Left lung (tissue), 10 donors: ENCODE data around the gene DST. TPM values are rescaled to one million over a fixed set of nuclear protein-coding genes. Genes with fewer than 3 reads are reported as not detected.

Source experiments
- ATAC-seq: fragments of 200-7000 bp; cut with Tn5 transposase; one replicate; pipeline ENCODE4 v1.9.1; 2020; ENCODE audit warnings: moderate library complexity
- DNase-seq, 4 donors: peaks; one replicate each; pipeline ENCODE4 v3.0.0-alpha.2; 2013 to 2020
- H3K27ac ChIP-seq, 2 donors: fragments of 200-600 bp; sonication (generic) in 1 of 2; one replicate each; pipeline versions ENCODE4 v1.5.0 to v1.8.0; 2020 to 2021
- H3K27me3 ChIP-seq, 2 donors: fragments of 200-600 bp; sonication (generic) in 1 of 2; one replicate each; pipeline versions ENCODE4 v1.5.0 to v1.8.0; 2020 to 2021
- H3K36me3 ChIP-seq, 2 donors: fragments of 200-600 bp; sonication (generic) in 1 of 2; one replicate each; pipeline versions ENCODE4 v1.5.0 to v1.8.0; 2020 to 2021
- H3K4me1 ChIP-seq, 2 donors: fragments of 200-600 bp; one replicate each; pipeline ENCODE4 v1.8.0; 2021
- H3K4me3 ChIP-seq, 2 donors: fragments of 200-600 bp; sonication (generic) in 1 of 2; one replicate each; pipeline versions ENCODE4 v1.5.0 to v1.8.0; 2020 to 2021; ENCODE audit warnings: mild to moderate bottlenecking in 1 of 2
- H3K9me3 ChIP-seq, 2 donors: fragments of 200-600 bp; sonication (generic) in 1 of 2; one replicate each; pipeline versions ENCODE4 v1.5.0 to v1.8.0; 2020 to 2021
- intact Hi-C, 2 donors: fragments of 100-400 bp; cut with DNase I; formaldehyde crosslinking; loops; one replicate each; pipeline versions ENCODE4 v1.11.2 to v1.14.2; 2022
- polyA plus RNA-seq, 6 donors: library from polyadenylated mRNA; unstranded; fragments of 120-200 nt; gene quantifications; one replicate each; pipeline ENCODE4 v1.2.1, GENCODE V29; 2013; ENCODE audit not compliant: insufficient read length in 6 of 6
- total RNA-seq, 2 donors: library from RNA; stranded (reverse); fragmentation: NEBNext Ultra II Directional; extraction: Animal tissue kit (Norgen Biotek cat#: 25700); gene quantifications; one replicate each; pipeline ENCODE4 v1.2.1, GENCODE V29; 2021
- TF ChIP-seq, protein P1 (sequence below), 2 donors: fragments of 200-600 bp; sonication (generic) in 1 of 2; IDR thresholded peaks; one replicate each; pipeline versions ENCODE4 v1.5.0 to v1.8.0; 2021; ENCODE audit warnings: antibody characterized with exemption in 2 of 2
- donor health status: DM: no; HTN: yes; CAD: no.
- donor health status: DM: no; HTN: no; CAD: no.

Gene DST
- total and polyA plus RNA-seq, 8 donors = 290 to 636 (median 504) TPM

- Histone ChIP-seq H3K36me3 (no peaks in the 10 kb centered on the region), H3K27me3 (no peaks in the 10 kb centered on the region), H3K9me3 (no peaks in the 10 kb centered on the region), H3K4me1 (peaks cover 10 to 18% of the 10 kb centered on the region in 2 donors), H3K27ac (no peak overlapping the region), H3K4me3 (no peak overlapping the region)
- ATAC-seq = no peak
- DNase-seq = peak in 1 of 4 donors; percentile 51
- intact Hi-C loops = no loop called here
- TF ChIP-seq, protein P1, sequence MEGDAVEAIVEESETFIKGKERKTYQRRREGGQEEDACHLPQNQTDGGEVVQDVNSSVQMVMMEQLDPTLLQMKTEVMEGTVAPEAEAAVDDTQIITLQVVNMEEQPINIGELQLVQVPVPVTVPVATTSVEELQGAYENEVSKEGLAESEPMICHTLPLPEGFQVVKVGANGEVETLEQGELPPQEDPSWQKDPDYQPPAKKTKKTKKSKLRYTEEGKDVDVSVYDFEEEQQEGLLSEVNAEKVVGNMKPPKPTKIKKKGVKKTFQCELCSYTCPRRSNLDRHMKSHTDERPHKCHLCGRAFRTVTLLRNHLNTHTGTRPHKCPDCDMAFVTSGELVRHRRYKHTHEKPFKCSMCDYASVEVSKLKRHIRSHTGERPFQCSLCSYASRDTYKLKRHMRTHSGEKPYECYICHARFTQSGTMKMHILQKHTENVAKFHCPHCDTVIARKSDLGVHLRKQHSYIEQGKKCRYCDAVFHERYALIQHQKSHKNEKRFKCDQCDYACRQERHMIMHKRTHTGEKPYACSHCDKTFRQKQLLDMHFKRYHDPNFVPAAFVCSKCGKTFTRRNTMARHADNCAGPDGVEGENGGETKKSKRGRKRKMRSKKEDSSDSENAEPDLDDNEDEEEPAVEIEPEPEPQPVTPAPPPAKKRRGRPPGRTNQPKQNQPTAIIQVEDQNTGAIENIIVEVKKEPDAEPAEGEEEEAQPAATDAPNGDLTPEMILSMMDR (IDR thresholded peaks at IDR 0.05) = no peak
Observed at GRCh38 chr6:56655249-56655648, 12.6 kb upstream of the DST start.

GRCh38 chr6:56652994-56653393 is 10.3 kb upstream of the DST start:
- no peak overlapping the region for H3K4me3 ChIP-seq

GRCh38 chr6:56652231-56652630 is 9.5 kb upstream of the DST start:
- H3K9me3 ChIP-seq = no peaks in the 10 kb centered on the region
- peak overlapping the region in 1 of 2 donors; percentile 27 for H3K27ac ChIP-seq
- intact Hi-C loops = no loop called here
- H3K27me3 ChIP-seq = no peaks in the 10 kb centered on the region
- ATAC-seq (peak; percentile 71), DNase-seq (no peak)
- peaks cover 10 to 26% of the 10 kb centered on the region in 2 donors for H3K4me1 ChIP-seq
- H3K4me3 ChIP-seq = no peak overlapping the region
- TF ChIP-seq, protein P1 (IDR thresholded peaks at IDR 0.05) = no peak
- H3K36me3 ChIP-seq = no peaks in the 10 kb centered on the region

More at GRCh38 chr6:56652994-56653393, 10.3 kb upstream of the DST start:
- Histone ChIP-seq H3K27ac (peak overlapping the region in 1 of 2 donors; percentile 27), H3K36me3 (no peaks in the 10 kb centered on the region), H3K9me3 (no peaks in the 10 kb centered on the region), H3K27me3 (no peaks in the 10 kb centered on the region), H3K4me1 (peaks cover 10 to 26% of the 10 kb centered on the region in 2 donors)
- TF ChIP-seq, protein P1 (IDR thresholded peaks at IDR 0.05) = no peak
- DNase-seq = no peak
- ATAC-seq = peak; percentile 77
- intact Hi-C loops = no loop called here

DNA sequence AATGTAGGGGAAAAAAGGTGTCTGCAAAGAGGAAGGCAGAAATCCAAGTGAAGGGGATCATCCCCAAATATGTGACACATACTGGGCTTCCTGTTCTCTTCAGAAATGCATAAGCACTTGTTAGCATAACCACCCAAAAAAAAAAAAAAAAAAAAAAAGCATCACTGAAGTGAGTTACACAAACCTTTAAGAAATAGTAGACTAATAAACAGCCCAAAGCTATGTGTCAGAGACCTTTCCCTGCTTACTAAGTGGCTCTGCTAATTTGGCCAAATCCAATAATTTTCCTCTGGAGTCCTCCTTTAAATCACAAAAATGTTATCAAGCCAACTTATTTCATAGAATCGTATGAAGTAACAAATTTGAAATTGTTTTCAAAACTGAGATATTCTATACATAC is 7.5 kb upstream of the DST start:
- DNase-seq (no peak), ATAC-seq (no peak)
- intact Hi-C loops = no loop called here
- Histone ChIP-seq H3K4me3 (no peak overlapping the region), H3K4me1 (peaks cover 5 to 21% of the 10 kb centered on the region in 2 donors), H3K27me3 (no peaks in the 10 kb centered on the region), H3K9me3 (no peaks in the 10 kb centered on the region), H3K36me3 (peaks cover 0 to 7% of the 10 kb centered on the region in 2 donors), H3K27ac (no peak overlapping the region)
- TF ChIP-seq, protein P1 (IDR thresholded peaks at IDR 0.05) = no peak

GRCh38 chr6:56649782-56650181 is 7.1 kb upstream of the DST start:
- H3K27me3 ChIP-seq = no peaks in the 10 kb centered on the region
- DNase-seq (no peak), ATAC-seq (no peak)
- TF ChIP-seq, protein P1 (IDR thresholded peaks at IDR 0.05) = no peak
- no peak overlapping the region for H3K4me3 ChIP-seq
- H3K9me3 ChIP-seq = no peaks in the 10 kb centered on the region
- intact Hi-C loops = loop anchor here in 1 of 2 donors (10.0 kb wide), 1 partner anchor 45 kb away; no protein-coding TSS in a partner anchor
- H3K27ac ChIP-seq = no peak overlapping the region
- H3K4me1 ChIP-seq = peaks cover 5 to 21% of the 10 kb centered on the region in 2 donors
- peaks cover 0 to 11% of the 10 kb centered on the region in 2 donors for H3K36me3 ChIP-seq
